Trophoblast cell (in vitro differentiated cells and primary cell): ENCODE measurements around the gene CD1B.

Source experiments
- DNase-seq, 2 donors: peaks; one replicate each; pipeline ENCODE4 v3.0.0-alpha.2; 2016
- H2AFZ ChIP-seq: 2 replicates; pipeline ENCODE4 v1.6.1; 2013; ENCODE audit warnings: low read length, moderate library complexity, mild to moderate bottlenecking; ENCODE audit not compliant: insufficient read depth, poor library complexity
- H2AK5ac ChIP-seq: 2 replicates; pipeline ENCODE4 v1.6.1; 2013; ENCODE audit warnings: mild to moderate bottlenecking, low read length
- H2BK120ac ChIP-seq: 2 replicates; pipeline ENCODE4 v1.6.1; 2013; ENCODE audit warnings: low read length, mild to moderate bottlenecking, moderate library complexity; ENCODE audit not compliant: insufficient read depth, poor library complexity
- H2BK12ac ChIP-seq: 2 replicates; pipeline ENCODE4 v1.6.1; 2013; ENCODE audit warnings: mild to moderate bottlenecking, low read length, moderate library complexity
- H2BK5ac ChIP-seq: 2 replicates; pipeline ENCODE4 v1.6.1; 2013; ENCODE audit warnings: low read length, low read depth, moderate library complexity, mild to moderate bottlenecking; ENCODE audit not compliant: poor library complexity
- H3K14ac ChIP-seq: 2 replicates; pipeline ENCODE4 v1.6.1; 2013; ENCODE audit warnings: mild to moderate bottlenecking, low read length
- H3K18ac ChIP-seq: 2 replicates; pipeline ENCODE4 v1.6.1; 2013; ENCODE audit warnings: mild to moderate bottlenecking, low read length
- H3K23ac ChIP-seq: 2 replicates; pipeline ENCODE4 v1.6.1; 2013; ENCODE audit warnings: low read length
- H3K27ac ChIP-seq: 2 replicates; pipeline ENCODE4 v1.5.1; 2013; ENCODE audit warnings: low read depth, mild to moderate bottlenecking, inconsistent platforms, low read length, moderate library complexity
- H3K27me3 ChIP-seq: 2 replicates; pipeline ENCODE4 v1.6.1; 2013; ENCODE audit warnings: inconsistent platforms, mild to moderate bottlenecking, low read length, moderate library complexity; ENCODE audit not compliant: insufficient read depth
- H3K36me3 ChIP-seq, 2 experiments: 1 replicate in 1 of 2; 2 replicates in 1 of 2; pipeline ENCODE4 v1.6.1; 2013; ENCODE audit warnings: low read length in 2 of 2, mild to moderate bottlenecking in 2 of 2, moderate library complexity in 1 of 2; ENCODE audit not compliant: insufficient read depth in 2 of 2, control insufficient read depth in 1 of 2
- H3K4ac ChIP-seq: 2 replicates; pipeline ENCODE4 v1.6.1; 2013; ENCODE audit warnings: low read depth, mild to moderate bottlenecking, low read length, moderate library complexity
- H3K4me1 ChIP-seq, 2 experiments: 1 replicate in 1 of 2; 2 replicates in 1 of 2; pipeline ENCODE4 v1.6.1; 2013; ENCODE audit warnings: low read length in 2 of 2, mild to moderate bottlenecking in 2 of 2, moderate library complexity in 1 of 2; ENCODE audit not compliant: insufficient read depth in 2 of 2, control insufficient read depth in 1 of 2
- H3K4me2 ChIP-seq: 2 replicates; pipeline ENCODE4 v1.6.1; 2013; ENCODE audit warnings: inconsistent platforms, mild to moderate bottlenecking, low read length, moderate library complexity
- H3K4me3 ChIP-seq: 2 replicates; pipeline ENCODE4 v1.5.1; 2013; ENCODE audit warnings: mild to moderate bottlenecking, low read depth, low read length, inconsistent platforms
- H3K79me1 ChIP-seq: one replicate; pipeline ENCODE4 v1.6.1; 2013; ENCODE audit warnings: low read length
- H3K79me2 ChIP-seq: 2 replicates; pipeline ENCODE4 v1.6.1; 2013; ENCODE audit warnings: low read length, mild to moderate bottlenecking; ENCODE audit not compliant: control insufficient read depth, insufficient read depth, poor library complexity
- H3K9ac ChIP-seq: 2 replicates; pipeline ENCODE4 v1.6.1; 2013; ENCODE audit warnings: mild to moderate bottlenecking, low read length
- H3K9me3 ChIP-seq: 2 replicates; pipeline ENCODE4 v1.6.1; 2013; ENCODE audit warnings: low read depth, mild to moderate bottlenecking, control low read depth, inconsistent platforms, low read length; ENCODE audit not compliant: insufficient read depth
- H4K12ac ChIP-seq: 2 replicates; pipeline ENCODE4 v1.6.1; 2013; ENCODE audit warnings: low read depth, mild to moderate bottlenecking, low read length, moderate library complexity
- H4K8ac ChIP-seq: 2 replicates; pipeline ENCODE4 v1.6.1; 2013; ENCODE audit warnings: low read depth, mild to moderate bottlenecking, low read length, moderate library complexity
- H4K91ac ChIP-seq: one replicate; pipeline ENCODE4 v1.6.1; 2013; ENCODE audit warnings: low read depth, mild to moderate bottlenecking, low read length, moderate library complexity
- WGBS: extraction: QIAGEN DNeasy Blood & Tissue Kit; methylation state at CpG from one replicate; pipeline ENCODE4 v1.1.7; 2013; ENCODE audit warnings: missing lambda C conversion rate; ENCODE audit not compliant: insufficient read length, insufficient coverage; ENCODE audit errors: extremely low coverage; 5-methylcytosine and 5-hydroxymethylcytosine counted together

The CD1B gene

GRCh38 chr1:158366783-158367182 lies 35.5 kb upstream of the CD1B start:
- Histone ChIP-seq H3K14ac (no peak overlapping the region), H2BK120ac (no peak overlapping the region), H3K4me1 (no peaks in the 10 kb centered on the region), H4K12ac (no peak overlapping the region), H3K4me2 (no peak overlapping the region), H2BK5ac (no peak overlapping the region), H4K8ac (no peak overlapping the region), H3K4ac (no peak overlapping the region), H2AK5ac (no peak overlapping the region), H4K91ac (no peak overlapping the region), H3K79me2 (no peaks in the 10 kb centered on the region), H3K27ac (no peak overlapping the region), H3K4me3 (no peak overlapping the region), H3K23ac (no peak overlapping the region), H3K9me3 (no peaks in the 10 kb centered on the region), H3K79me1 (no peaks in the 10 kb centered on the region), H2BK12ac (no peak overlapping the region), H3K18ac (no peak overlapping the region), H3K27me3 (no peaks in the 10 kb centered on the region), H3K9ac (no peak overlapping the region), H2AFZ (no peak overlapping the region), H3K36me3 (no peaks in the 10 kb centered on the region)
- DNase-seq: no peak

GRCh38 chr1:158362941-158363340 lies 31.6 kb upstream of the CD1B start:
- Histone ChIP-seq H3K9me3 (no peaks in the 10 kb centered on the region), H3K27me3 (no peaks in the 10 kb centered on the region)
- no CpG with 5 or more reads among the region's 1 CpG for WGBS

GRCh38 chr1:158362482-158362881 lies 31.2 kb upstream of the CD1B start:
- Histone ChIP-seq H3K9me3 (no peaks in the 10 kb centered on the region), H2BK12ac (no peak overlapping the region), H3K4ac (no peak overlapping the region), H2AK5ac (no peak overlapping the region), H3K4me3 (no peak overlapping the region), H3K9ac (no peak overlapping the region), H2BK120ac (no peak overlapping the region), H4K8ac (no peak overlapping the region), H3K18ac (no peak overlapping the region), H3K14ac (no peak overlapping the region), H3K36me3 (no peaks in the 10 kb centered on the region), H3K79me2 (no peaks in the 10 kb centered on the region), H4K12ac (no peak overlapping the region), H4K91ac (no peak overlapping the region), H3K27me3 (no peaks in the 10 kb centered on the region), H2AFZ (no peak overlapping the region), H3K23ac (no peak overlapping the region), H3K4me1 (no peaks in the 10 kb centered on the region), H3K27ac (no peak overlapping the region), H2BK5ac (no peak overlapping the region), H3K79me1 (no peaks in the 10 kb centered on the region), H3K4me2 (no peak overlapping the region)
- no peak for DNase-seq
- WGBS: no CpG with 5 or more reads among the region's 1 CpG

More at GRCh38 chr1:158362941-158363340, 31.6 kb upstream of the CD1B start:
- no peak overlapping the region for H3K4me2 ChIP-seq
- DNase-seq: no peak
- no peak overlapping the region for H3K18ac ChIP-seq
- no peaks in the 10 kb centered on the region for H3K79me2 ChIP-seq
- H3K9ac ChIP-seq: no peak overlapping the region
- H2BK12ac ChIP-seq: no peak overlapping the region
- no peak overlapping the region for H4K91ac ChIP-seq
- no peak overlapping the region for H3K23ac ChIP-seq
- no peak overlapping the region for H4K12ac ChIP-seq
- no peak overlapping the region for H3K4ac ChIP-seq
- no peak overlapping the region for H2BK120ac ChIP-seq
- H3K27ac ChIP-seq: no peak overlapping the region
- no peak overlapping the region for H4K8ac ChIP-seq
- no peak overlapping the region for H3K4me3 ChIP-seq
- no peaks in the 10 kb centered on the region for H3K79me1 ChIP-seq
- H2BK5ac ChIP-seq: no peak overlapping the region
- H2AFZ ChIP-seq: no peak overlapping the region
- H3K14ac ChIP-seq: no peak overlapping the region
- H3K36me3 ChIP-seq: no peaks in the 10 kb centered on the region
- no peak overlapping the region for H2AK5ac ChIP-seq
- H3K4me1 ChIP-seq: no peaks in the 10 kb centered on the region

GRCh38 chr1:158357441-158357840 lies 26.1 kb upstream of the CD1B start:
- Histone ChIP-seq H3K9me3 (no peaks in the 10 kb centered on the region), H2BK5ac (no peak overlapping the region), H2AFZ (no peak overlapping the region), H3K23ac (no peak overlapping the region), H3K9ac (no peak overlapping the region), H4K91ac (no peak overlapping the region), H2AK5ac (no peak overlapping the region), H3K4me2 (no peak overlapping the region), H3K14ac (no peak overlapping the region), H3K4me1 (no peaks in the 10 kb centered on the region), H3K79me1 (no peaks in the 10 kb centered on the region), H4K8ac (no peak overlapping the region), H2BK120ac (no peak overlapping the region), H3K36me3 (no peaks in the 10 kb centered on the region), H3K27me3 (no peaks in the 10 kb centered on the region), H3K27ac (no peak overlapping the region), H2BK12ac (no peak overlapping the region), H3K79me2 (no peaks in the 10 kb centered on the region), H3K4ac (no peak overlapping the region), H3K4me3 (no peak overlapping the region), H4K12ac (no peak overlapping the region), H3K18ac (no peak overlapping the region)
- WGBS: no CpG with 5 or more reads among the region's 1 CpG
- no peak for DNase-seq
